HEK293 (cell line): ENCODE results near the gene CCDC30.

Experiments
- GLIS2 ChIP-seq: fragments of 450-650 bp; formaldehyde crosslinking; IDR thresholded peaks from 2 replicates; pipeline ENCODE4 v1.5.1; 2016; ENCODE audit warnings: missing biosample characterization, missing genetic modification characterization
- KLF10 ChIP-seq: fragments of 450-650 bp; IDR thresholded peaks from 2 replicates; pipeline ENCODE4 v1.5.1; 2018; ENCODE audit warnings: missing biosample characterization, mild to moderate bottlenecking, missing genetic modification characterization
- KLF17 ChIP-seq: fragments of 450-650 bp; formaldehyde crosslinking; IDR thresholded peaks from 2 replicates; pipeline ENCODE4 v1.5.1; 2016; ENCODE audit warnings: missing biosample characterization, missing genetic modification characterization
- KLF7 ChIP-seq: fragments of 450-650 bp; formaldehyde crosslinking; IDR thresholded peaks from 2 replicates; pipeline ENCODE4 v1.5.1; 2016; ENCODE audit warnings: missing biosample characterization, missing genetic modification characterization, borderline replicate concordance
- SETDB1 ChIP-seq: IDR thresholded peaks from one replicate; pipeline ENCODE4 v1.6.1; 2017; ENCODE audit warnings: mild to moderate bottlenecking, low read length, moderate library complexity, mixed read lengths; ENCODE audit not compliant: insufficient read length
- SP2 ChIP-seq: fragments of 450-650 bp; formaldehyde crosslinking; IDR thresholded peaks from 2 replicates; pipeline ENCODE4 v1.5.1; 2016; ENCODE audit warnings: missing biosample characterization, missing genetic modification characterization
- SP3 ChIP-seq: fragments of 450-650 bp; formaldehyde crosslinking; IDR thresholded peaks from 2 replicates; pipeline ENCODE4 v1.5.1; 2016; ENCODE audit warnings: missing biosample characterization, missing genetic modification characterization
- TRIM28 ChIP-seq: IDR thresholded peaks from 2 replicates; pipeline ENCODE4 v1.6.1; 2011; ENCODE audit warnings: low read length, control low read depth, borderline replicate concordance
- YY1 ChIP-seq: fragments of 450-650 bp; formaldehyde crosslinking; IDR thresholded peaks from 2 replicates; pipeline ENCODE4 v1.5.1; 2018; ENCODE audit warnings: missing biosample characterization, missing genetic modification characterization
- ZBTB48 ChIP-seq: fragments of 450-650 bp; formaldehyde crosslinking; IDR thresholded peaks from 2 replicates; pipeline ENCODE4 v1.5.1; 2016; ENCODE audit warnings: missing biosample characterization, missing genetic modification characterization
- ZBTB8A ChIP-seq: fragments of 450-650 bp; formaldehyde crosslinking; IDR thresholded peaks from 2 replicates; pipeline ENCODE4 v1.5.1; 2016; ENCODE audit warnings: missing biosample characterization, missing genetic modification characterization
- ZEB2 ChIP-seq: fragments of 450-650 bp; formaldehyde crosslinking; IDR thresholded peaks from 2 replicates; pipeline ENCODE4 v1.5.1; 2016; ENCODE audit warnings: missing biosample characterization, missing genetic modification characterization
- ZFP37 ChIP-seq: fragments of 450-650 bp; formaldehyde crosslinking; IDR thresholded peaks from 2 replicates; pipeline ENCODE4 v1.5.1; 2016; ENCODE audit warnings: missing biosample characterization, missing genetic modification characterization
- ZNF2 ChIP-seq: fragments of 450-650 bp; formaldehyde crosslinking; IDR thresholded peaks from 2 replicates; pipeline ENCODE4 v1.5.1; 2016; ENCODE audit warnings: missing biosample characterization, missing genetic modification characterization
- ZNF341 ChIP-seq: fragments of 450-650 bp; formaldehyde crosslinking; IDR thresholded peaks from 2 replicates; pipeline ENCODE4; 2016; ENCODE audit warnings: low read depth, missing biosample characterization, missing genetic modification characterization
- ZNF501 ChIP-seq: fragments of 450-650 bp; formaldehyde crosslinking; IDR thresholded peaks from 2 replicates; pipeline ENCODE4 v1.5.1; 2016; ENCODE audit warnings: missing biosample characterization, missing genetic modification characterization
- ZNF558 ChIP-seq: fragments of 450-650 bp; formaldehyde crosslinking; IDR thresholded peaks from 2 replicates; pipeline ENCODE4 v1.5.1; 2016; ENCODE audit warnings: missing biosample characterization, missing genetic modification characterization
- ZNF596 ChIP-seq: fragments of 450-650 bp; IDR thresholded peaks from 2 replicates; pipeline ENCODE4 v1.5.0; 2018; ENCODE audit warnings: missing biosample characterization, mild to moderate bottlenecking, missing genetic modification characterization, moderate library complexity
- ZNF600 ChIP-seq: fragments of 450-650 bp; formaldehyde crosslinking; IDR thresholded peaks from 2 replicates; pipeline ENCODE4 v1.5.1; 2016; ENCODE audit warnings: missing biosample characterization, missing genetic modification characterization
- ZNF623 ChIP-seq: fragments of 450-650 bp; formaldehyde crosslinking; IDR thresholded peaks from 2 replicates; pipeline ENCODE4 v1.5.1; 2016; ENCODE audit warnings: missing biosample characterization, missing genetic modification characterization
- ZNF629 ChIP-seq: fragments of 450-650 bp; formaldehyde crosslinking; IDR thresholded peaks from 2 replicates; pipeline ENCODE4 v1.5.1; 2017; ENCODE audit warnings: missing biosample characterization, missing genetic modification characterization
- ZNF664 ChIP-seq: fragments of 450-650 bp; formaldehyde crosslinking; IDR thresholded peaks from 2 replicates; pipeline ENCODE4 v1.5.1; 2016; ENCODE audit warnings: missing biosample characterization, missing genetic modification characterization
- ZNF692 ChIP-seq: fragments of 450-650 bp; formaldehyde crosslinking; IDR thresholded peaks from 2 replicates; pipeline ENCODE4 v1.5.1; 2016; ENCODE audit warnings: missing biosample characterization, missing genetic modification characterization
- ZSCAN23 ChIP-seq: fragments of 450-650 bp; formaldehyde crosslinking; IDR thresholded peaks from 2 replicates; pipeline ENCODE4 v1.5.1; 2016; ENCODE audit warnings: missing biosample characterization, missing genetic modification characterization
- ZXDB ChIP-seq: fragments of 450-650 bp; formaldehyde crosslinking; IDR thresholded peaks from 2 replicates; pipeline ENCODE4 v1.5.1; 2016; ENCODE audit warnings: missing biosample characterization, missing genetic modification characterization
- TF ChIP-seq, protein P1 (sequence below): fragments of 450-650 bp; formaldehyde crosslinking; conservative IDR thresholded peaks from 2 replicates; pipeline ENCODE4 v1.5.1; 2016; ENCODE audit warnings: low read depth, missing biosample characterization, missing genetic modification characterization
- TF ChIP-seq, protein P2 (sequence below): fragments of 450-650 bp; IDR thresholded peaks from 2 replicates; pipeline ENCODE4 v1.5.1; 2018; ENCODE audit warnings: missing biosample characterization, mild to moderate bottlenecking, missing genetic modification characterization
- TF ChIP-seq, protein P3 (sequence below): fragments of 450-650 bp; formaldehyde crosslinking; IDR thresholded peaks from 2 replicates; pipeline ENCODE4 v1.5.1; 2016; ENCODE audit warnings: missing biosample characterization, missing genetic modification characterization
- TF ChIP-seq, protein P4 (sequence below): fragments of 450-650 bp; formaldehyde crosslinking; IDR thresholded peaks from 2 replicates; pipeline ENCODE4 v1.5.1; 2016; ENCODE audit warnings: missing biosample characterization, missing genetic modification characterization

CCDC30 gene

DNA sequence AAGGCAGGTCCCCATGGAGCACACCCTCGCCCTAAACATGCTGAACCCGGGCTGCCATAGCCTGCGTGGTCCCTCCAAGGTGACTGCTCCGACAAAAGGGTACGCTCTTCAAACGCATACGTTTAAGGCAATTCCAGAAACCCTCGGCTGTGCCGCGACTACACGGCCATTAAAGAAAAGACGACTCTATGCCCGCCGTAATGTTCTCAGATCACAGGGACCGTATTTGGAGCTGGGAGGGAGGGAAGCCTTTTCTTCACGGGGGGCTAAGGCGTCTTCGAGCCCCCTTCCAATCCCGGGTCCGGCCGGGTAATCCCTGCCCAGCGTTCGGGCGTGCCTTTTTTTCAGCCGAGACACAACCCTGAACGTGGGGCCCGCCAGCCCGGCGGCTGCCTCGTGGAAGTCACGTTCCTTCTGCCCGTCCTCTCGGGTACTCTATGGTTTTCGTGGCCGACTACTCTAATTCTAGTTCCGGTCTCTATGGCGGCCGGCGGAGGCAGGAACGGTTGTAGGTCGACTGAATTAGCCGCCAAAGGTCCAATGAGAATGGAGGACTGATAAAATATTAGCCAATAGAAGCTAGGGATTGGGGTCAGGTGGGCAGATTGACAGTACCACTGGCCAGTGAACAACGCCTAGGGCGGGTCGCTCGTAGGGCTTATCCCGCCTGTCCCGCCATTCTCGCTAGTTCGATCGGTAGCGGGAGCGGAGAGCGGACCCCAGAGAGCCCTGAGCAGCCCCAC lies 218.8 kb downstream of the CCDC30 start, which contains the start of gene YBX1 (continued):
- TF ChIP-seq, protein P1, sequence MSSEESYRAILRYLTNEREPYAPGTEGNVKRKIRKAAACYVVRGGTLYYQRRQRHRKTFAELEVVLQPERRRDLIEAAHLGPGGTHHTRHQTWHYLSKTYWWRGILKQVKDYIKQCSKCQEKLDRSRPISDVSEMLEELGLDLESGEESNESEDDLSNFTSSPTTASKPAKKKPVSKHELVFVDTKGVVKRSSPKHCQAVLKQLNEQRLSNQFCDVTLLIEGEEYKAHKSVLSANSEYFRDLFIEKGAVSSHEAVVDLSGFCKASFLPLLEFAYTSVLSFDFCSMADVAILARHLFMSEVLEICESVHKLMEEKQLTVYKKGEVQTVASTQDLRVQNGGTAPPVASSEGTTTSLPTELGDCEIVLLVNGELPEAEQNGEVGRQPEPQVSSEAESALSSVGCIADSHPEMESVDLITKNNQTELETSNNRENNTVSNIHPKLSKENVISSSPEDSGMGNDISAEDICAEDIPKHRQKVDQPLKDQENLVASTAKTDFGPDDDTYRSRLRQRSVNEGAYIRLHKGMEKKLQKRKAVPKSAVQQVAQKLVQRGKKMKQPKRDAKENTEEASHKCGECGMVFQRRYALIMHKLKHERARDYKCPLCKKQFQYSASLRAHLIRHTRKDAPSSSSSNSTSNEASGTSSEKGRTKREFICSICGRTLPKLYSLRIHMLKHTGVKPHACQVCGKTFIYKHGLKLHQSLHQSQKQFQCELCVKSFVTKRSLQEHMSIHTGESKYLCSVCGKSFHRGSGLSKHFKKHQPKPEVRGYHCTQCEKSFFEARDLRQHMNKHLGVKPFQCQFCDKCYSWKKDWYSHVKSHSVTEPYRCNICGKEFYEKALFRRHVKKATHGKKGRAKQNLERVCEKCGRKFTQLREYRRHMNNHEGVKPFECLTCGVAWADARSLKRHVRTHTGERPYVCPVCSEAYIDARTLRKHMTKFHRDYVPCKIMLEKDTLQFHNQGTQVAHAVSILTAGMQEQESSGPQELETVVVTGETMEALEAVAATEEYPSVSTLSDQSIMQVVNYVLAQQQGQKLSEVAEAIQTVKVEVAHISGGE: peak; percentile 74
- TF ChIP-seq ZFP37: peak; percentile 76
- TF ChIP-seq ZNF558 (tag by site-specific recombination): no peak
- 0 out of 2 replicates have a peak, but pooled peaks have one; percentile 26 for TF ChIP-seq KLF17
- TF ChIP-seq YY1 (tag by site-specific recombination): peak; percentile 85
- TF ChIP-seq ZBTB48 (tag by site-specific recombination): peak; percentile 69; the same call in 1 of the 2 replicates
- TF ChIP-seq ZNF596: 0 out of 2 replicates have a peak, but pooled peaks have one; percentile 12
- TF ChIP-seq ZNF692 (tag by site-specific recombination): peak; percentile 98
- TF ChIP-seq ZEB2 (tag by site-specific recombination): peak; percentile 85
- TF ChIP-seq GLIS2: peak; percentile 51
- TF ChIP-seq, protein P2, sequence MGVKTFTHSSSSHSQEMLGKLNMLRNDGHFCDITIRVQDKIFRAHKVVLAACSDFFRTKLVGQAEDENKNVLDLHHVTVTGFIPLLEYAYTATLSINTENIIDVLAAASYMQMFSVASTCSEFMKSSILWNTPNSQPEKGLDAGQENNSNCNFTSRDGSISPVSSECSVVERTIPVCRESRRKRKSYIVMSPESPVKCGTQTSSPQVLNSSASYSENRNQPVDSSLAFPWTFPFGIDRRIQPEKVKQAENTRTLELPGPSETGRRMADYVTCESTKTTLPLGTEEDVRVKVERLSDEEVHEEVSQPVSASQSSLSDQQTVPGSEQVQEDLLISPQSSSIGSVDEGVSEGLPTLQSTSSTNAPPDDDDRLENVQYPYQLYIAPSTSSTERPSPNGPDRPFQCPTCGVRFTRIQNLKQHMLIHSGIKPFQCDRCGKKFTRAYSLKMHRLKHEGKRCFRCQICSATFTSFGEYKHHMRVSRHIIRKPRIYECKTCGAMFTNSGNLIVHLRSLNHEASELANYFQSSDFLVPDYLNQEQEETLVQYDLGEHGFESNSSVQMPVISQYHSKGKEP: 0 out of 2 replicates have a peak, but pooled peaks have one; percentile 33
- TF ChIP-seq ZNF501 (tag by site-specific recombination): peak; percentile 84; the same call in 1 of the 2 replicates
- TF ChIP-seq ZNF664 (tag by site-specific recombination): no peak
- no peak for TF ChIP-seq KLF10
- TF ChIP-seq ZNF623: 0 out of 2 replicates have a peak, but pooled peaks have one; percentile 15
- TF ChIP-seq ZNF629 (tag by site-specific recombination): 0 out of 2 replicates have a peak, but pooled peaks have one; percentile 10
- 0 out of 2 replicates have a peak, but pooled peaks have one; percentile 42 for TF ChIP-seq KLF7 (tag by site-specific recombination)
- TF ChIP-seq ZNF2 (tag by site-specific recombination): peak; percentile 52; the same call in 1 of the 2 replicates
- TF ChIP-seq TRIM28: peak; percentile 53; the same call in 1 of the 2 replicates
- TF ChIP-seq, protein P3, sequence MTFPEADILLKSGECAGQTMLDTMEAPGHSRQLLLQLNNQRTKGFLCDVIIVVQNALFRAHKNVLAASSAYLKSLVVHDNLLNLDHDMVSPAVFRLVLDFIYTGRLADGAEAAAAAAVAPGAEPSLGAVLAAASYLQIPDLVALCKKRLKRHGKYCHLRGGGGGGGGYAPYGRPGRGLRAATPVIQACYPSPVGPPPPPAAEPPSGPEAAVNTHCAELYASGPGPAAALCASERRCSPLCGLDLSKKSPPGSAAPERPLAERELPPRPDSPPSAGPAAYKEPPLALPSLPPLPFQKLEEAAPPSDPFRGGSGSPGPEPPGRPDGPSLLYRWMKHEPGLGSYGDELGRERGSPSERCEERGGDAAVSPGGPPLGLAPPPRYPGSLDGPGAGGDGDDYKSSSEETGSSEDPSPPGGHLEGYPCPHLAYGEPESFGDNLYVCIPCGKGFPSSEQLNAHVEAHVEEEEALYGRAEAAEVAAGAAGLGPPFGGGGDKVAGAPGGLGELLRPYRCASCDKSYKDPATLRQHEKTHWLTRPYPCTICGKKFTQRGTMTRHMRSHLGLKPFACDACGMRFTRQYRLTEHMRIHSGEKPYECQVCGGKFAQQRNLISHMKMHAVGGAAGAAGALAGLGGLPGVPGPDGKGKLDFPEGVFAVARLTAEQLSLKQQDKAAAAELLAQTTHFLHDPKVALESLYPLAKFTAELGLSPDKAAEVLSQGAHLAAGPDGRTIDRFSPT (tag by site-specific recombination): peak; percentile 38; the same call in 1 of the 2 replicates
- peak; percentile 68 for TF ChIP-seq SP3
- TF ChIP-seq ZNF600 (tag by site-specific recombination): 0 out of 2 replicates have a peak, but pooled peaks have one; percentile 15
- peak; percentile 82 for TF ChIP-seq ZBTB8A (tag by site-specific recombination)
- no peak for TF ChIP-seq ZSCAN23 (tag by site-specific recombination)
- TF ChIP-seq SETDB1: no peak
- TF ChIP-seq, protein P4, sequence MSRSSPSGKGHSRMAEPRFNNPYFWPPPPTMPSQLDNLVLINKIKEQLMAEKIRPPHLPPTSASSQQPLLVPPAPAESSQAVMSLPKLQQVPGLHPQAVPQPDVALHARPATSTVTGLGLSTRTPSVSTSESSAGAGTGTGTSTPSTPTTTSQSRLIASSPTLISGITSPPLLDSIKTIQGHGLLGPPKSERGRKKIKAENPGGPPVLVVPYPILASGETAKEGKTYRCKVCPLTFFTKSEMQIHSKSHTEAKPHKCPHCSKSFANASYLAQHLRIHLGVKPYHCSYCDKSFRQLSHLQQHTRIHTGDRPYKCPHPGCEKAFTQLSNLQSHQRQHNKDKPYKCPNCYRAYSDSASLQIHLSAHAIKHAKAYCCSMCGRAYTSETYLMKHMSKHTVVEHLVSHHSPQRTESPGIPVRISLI: peak; percentile 79; the same call in 1 of the 2 replicates
- peak; percentile 95 for TF ChIP-seq SP2 (tag by site-specific recombination)
- TF ChIP-seq ZNF341 (tag by site-specific recombination): peak; percentile 44
- peak; percentile 82 for TF ChIP-seq ZXDB (tag by site-specific recombination)
